Omental fat pad (tissue), 4 donors: ENCODE data around the gene FAM83G. TPM values are rescaled to one million over a fixed set of nuclear protein-coding genes. Genes with fewer than 3 reads are reported as not detected.

Experiments used
- ATAC-seq: fragments of 150-250 bp; one replicate; pipeline ENCODE4 v1.9.1; 2016; ENCODE audit warnings: mild to moderate bottlenecking, moderate library complexity; ENCODE audit not compliant: low FRiP score
- DNase-seq: peaks from one replicate; pipeline ENCODE4 v3.0.0-alpha.2; 2019; ENCODE audit warnings: low spot score
- CTCF ChIP-seq, 3 donors: fragments of 450-650 bp; IDR thresholded peaks; one replicate each; pipeline ENCODE4 v1.5.1; 2016 to 2017; ENCODE audit warnings: antibody characterized with exemption in 3 of 3, mild to moderate bottlenecking in 3 of 3, moderate library complexity in 2 of 3
- total RNA-seq, 4 donors: library from RNA; depleted of rRNA; stranded (reverse); fragments of >200 nt; gene quantifications; one replicate each; pipeline ENCODE4 v1.1.0, GENCODE V29; 2016

Gene FAM83G
- total RNA-seq, 4 donors from 2014 or later: 0.95 to 19.9 (median 14.3) TPM

- DNase-seq (no peak), ATAC-seq (no peak)
Measured at GRCh38 chr17:18997650-18998196, 6.8 kb downstream of the FAM83G start.

GRCh38 chr17:18996458-18996857 lies 8.1 kb downstream of the FAM83G start:
- DNase-seq (no peak), ATAC-seq (no peak)
- TF ChIP-seq CTCF (IDR thresholded peaks at IDR 0.05): no peak

More at GRCh38 chr17:18997650-18998196, 6.8 kb downstream of the FAM83G start:
- no peak for TF ChIP-seq CTCF (IDR thresholded peaks at IDR 0.05)

- no peak for TF ChIP-seq CTCF (IDR thresholded peaks at IDR 0.05)
- DNase-seq (no peak), ATAC-seq (no peak)
Measured at GRCh38 chr17:18995220-18995619, 9.3 kb downstream of the FAM83G start.

GRCh38 chr17:18994631-18995030 lies 9.9 kb downstream of the FAM83G start:
- ATAC-seq (no peak), DNase-seq (no peak)
- no peak for TF ChIP-seq CTCF (IDR thresholded peaks at IDR 0.05)

GRCh38 chr17:18993905-18994526 lies 10.5 kb downstream of the FAM83G start:
- no peak for DNase-seq
- no peak for ATAC-seq
- TF ChIP-seq CTCF (IDR thresholded peaks at IDR 0.05): no peak

GRCh38 chr17:18992454-18993130 lies 12.0 kb downstream of the FAM83G start:
- no peak for DNase-seq
- no peak for TF ChIP-seq CTCF (IDR thresholded peaks at IDR 0.05)
- ATAC-seq: no peak
